Hematopoietic multipotent progenitor cell (in vitro differentiated cells): ENCODE data around the gene PHETA1. TPM values are rescaled to one million over a fixed set of nuclear protein-coding genes. Genes with fewer than 3 reads are reported as not detected.
A peak's percentile ranks its signal among the peaks of the same experiment; 100 is the strongest.
"Not testable (repeated sequence)": the region's sequence is repeated elsewhere in the genome, so short reads cannot be mapped to it uniquely, and the experiment has no call there.

ENCODE experiments used
- DNase-seq, 3 donors: peaks; one replicate each; pipeline ENCODE4 v3.0.0-alpha.2; 2011 to 2015; ENCODE audit warnings: low read depth in 2 of 3, low spot score in 2 of 3
- total RNA-seq: library from RNA; depleted of rRNA; stranded (reverse); fragments of >200 nt; gene quantifications from one replicate; pipeline ENCODE4 v1.2.3, GENCODE V29; 2012

The PHETA1 gene
- total RNA-seq, 1 donor: 11.0 TPM

GRCh38 chr12:111377440-111377839 lies 8.5 kb upstream of the PHETA1 start:
- no peak for DNase-seq

- DNase-seq: not testable (repeated sequence)
Measured at GRCh38 chr12:111373231-111373630, 4.3 kb upstream of the PHETA1 start.

- DNase-seq: no peak
Measured at GRCh38 chr12:111369496-111370220, 763 bp upstream of the PHETA1 start.

GRCh38 chr12:111368291-111368787 lies 556 bp downstream of the PHETA1 start:
- DNase-seq: no peak

GRCh38 chr12:111367661-111368221 lies 1.2 kb downstream of the PHETA1 start:
- DNase-seq: no peak

GRCh38 chr12:111366583-111366982 lies 2.3 kb downstream of the PHETA1 start:
- no peak for DNase-seq

GRCh38 chr12:111366075-111366474 lies 2.8 kb downstream of the PHETA1 start:
- no peak for DNase-seq

- DNase-seq: no peak
Measured at GRCh38 chr12:111363578-111363977, 5.3 kb downstream of the PHETA1 start.

- DNase-seq: no peak
Measured at GRCh38 chr12:111362687-111363475, 6.0 kb downstream of the PHETA1 start.

GRCh38 chr12:111361717-111362576 lies 6.9 kb downstream of the PHETA1 start:
- DNase-seq: no peak

GRCh38 chr12:111361073-111361716 lies 7.7 kb downstream of the PHETA1 start:
- DNase-seq: peak in 2 of 3 donors; percentile 22 to 45

GRCh38 chr12:111360325-111360930 lies 8.5 kb downstream of the PHETA1 start:
- DNase-seq: no peak

- DNase-seq: no peak
Measured at GRCh38 chr12:111359914-111360276, 9.0 kb downstream of the PHETA1 start.

GRCh38 chr12:111359231-111359913 lies 9.5 kb downstream of the PHETA1 start:
- peak in 2 of 3 donors; percentile 84 to 91 for DNase-seq

- DNase-seq: no peak
Measured at GRCh38 chr12:111355201-111355925, 13.5 kb downstream of the PHETA1 start.

GRCh38 chr12:111354511-111354910 lies 14.4 kb downstream of the PHETA1 start:
- no peak for DNase-seq

- no peak for DNase-seq
Measured at GRCh38 chr12:111353603-111354295, 15.1 kb downstream of the PHETA1 start.

GRCh38 chr12:111353026-111353425 lies 15.9 kb downstream of the PHETA1 start:
- no peak for DNase-seq
